OCI-LY1 (cell line): ENCODE results near the gene ULK4.
A peak's percentile ranks its signal among the peaks of the same experiment; 100 is the strongest.

Experiments used
- H2AFZ ChIP-seq: fragments of 200-600 bp; sonication (generic), shearing (Covaris generic); 2 replicates; pipeline ENCODE4 v1.6.0; 2014; ENCODE audit warnings: antibody characterized with exemption, mild to moderate bottlenecking, low read length
- H3F3A ChIP-seq: fragments of 200-600 bp; sonication (generic), shearing (Covaris generic); 2 replicates; pipeline ENCODE4 v1.6.0; 2014; ENCODE audit warnings: mild to moderate bottlenecking, antibody characterized with exemption, low read length, moderate library complexity; ENCODE audit not compliant: insufficient read depth
- H3K27ac ChIP-seq: fragments of 200-600 bp; sonication (generic); 2 replicates; pipeline ENCODE4 v1.5.1; 2014; ENCODE audit warnings: low read length, mixed run types, mild to moderate bottlenecking, low read depth; ENCODE audit not compliant: poor library complexity, severe bottlenecking
- H3K27me3 ChIP-seq: fragments of 200-600 bp; sonication (generic); 2 replicates; pipeline ENCODE4 v1.6.0; 2014; ENCODE audit warnings: antibody characterized with exemption, mild to moderate bottlenecking, low read length, moderate library complexity; ENCODE audit not compliant: insufficient read depth
- H3K36me3 ChIP-seq: fragments of 200-600 bp; sonication (generic); 2 replicates; pipeline ENCODE4 v1.6.1; 2014; ENCODE audit warnings: mild to moderate bottlenecking, antibody characterized with exemption, low read length, moderate library complexity, mixed read lengths; ENCODE audit not compliant: insufficient read depth
- H3K4me1 ChIP-seq: fragments of 200-600 bp; sonication (generic); 2 replicates; pipeline ENCODE4 v1.5.1; 2014; ENCODE audit warnings: mild to moderate bottlenecking, low read length, moderate library complexity; ENCODE audit not compliant: insufficient read depth, severe bottlenecking
- H3K4me2 ChIP-seq: fragments of 200-600 bp; sonication (generic), shearing (Covaris generic); 2 replicates; pipeline ENCODE4 v1.6.1; 2014; ENCODE audit warnings: low read length
- H3K4me3 ChIP-seq: fragments of 200-600 bp; sonication (generic); 2 replicates; pipeline ENCODE4 v1.5.1; 2014; ENCODE audit warnings: low read length, low read depth, mild to moderate bottlenecking, mixed read lengths; ENCODE audit not compliant: poor library complexity, severe bottlenecking
- H3K79me2 ChIP-seq: fragments of 200-600 bp; shearing (Covaris generic); 2 replicates; pipeline ENCODE4 v1.6.1; 2016; ENCODE audit warnings: mixed run types, low read length, mixed read lengths; ENCODE audit not compliant: insufficient read depth
- H3K9ac ChIP-seq: fragments of 200-600 bp; sonication (generic), shearing (Covaris generic); 2 replicates; pipeline ENCODE4 v1.6.1; 2014; ENCODE audit warnings: mild to moderate bottlenecking, low read length, mixed read lengths
- H3K9me2 ChIP-seq: fragments of 200-600 bp; sonication (generic), shearing (Covaris generic); 2 replicates; pipeline ENCODE4 v1.6.1; 2014; ENCODE audit warnings: low read depth, mild to moderate bottlenecking, low read length, mixed read lengths
- H3K9me3 ChIP-seq: fragments of 200-600 bp; shearing (Covaris generic); 2 replicates; pipeline ENCODE4 v1.6.1; 2014; ENCODE audit warnings: low read length, mixed read lengths
- H4K20me1 ChIP-seq: fragments of 200-600 bp; sonication (generic), shearing (Covaris generic); 2 replicates; pipeline ENCODE4 v1.6.0; 2016; ENCODE audit warnings: mild to moderate bottlenecking, low read length; ENCODE audit not compliant: insufficient read depth
- EZH2 ChIP-seq: fragments of 200-600 bp; sonication (generic), shearing (Covaris generic); IDR thresholded peaks from 2 replicates; pipeline ENCODE4 v1.8.0; 2017; ENCODE audit warnings: borderline replicate concordance, mixed run types, mild to moderate bottlenecking, antibody characterized with exemption, low read length, moderate library complexity, mixed read lengths
- TF ChIP-seq, protein P1 (sequence below): fragments of 200-600 bp; sonication (generic), shearing (Covaris generic); IDR thresholded peaks from 2 replicates; pipeline ENCODE4 v1.5.1; 2017; ENCODE audit warnings: mild to moderate bottlenecking, antibody characterized with exemption, low read length, moderate library complexity, mixed read lengths

ULK4 gene

DNA sequence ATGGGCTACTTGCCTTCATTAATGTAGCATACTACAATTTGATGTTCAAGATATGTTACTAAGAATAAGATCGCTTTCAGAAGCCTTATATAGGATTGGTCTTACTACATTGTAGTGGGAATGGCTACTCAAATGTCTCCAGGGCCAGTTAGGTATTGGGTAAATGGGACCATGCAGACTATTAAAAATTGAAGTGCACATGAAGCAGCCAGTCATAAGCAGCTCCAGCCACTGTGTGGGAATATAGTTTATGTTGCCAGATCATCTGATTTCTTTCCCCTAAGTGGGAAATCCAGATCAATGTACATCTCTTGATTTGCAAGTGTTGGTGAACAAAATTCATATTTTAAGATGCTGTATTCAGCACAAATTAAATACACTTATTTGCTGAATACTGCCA, 757.5 kb downstream of the ULK4 start:
- H3K9me2 ChIP-seq, result no peaks in the 10 kb centered on the region
- peaks cover 94% of the 10 kb centered on the region for H3K79me2 ChIP-seq
- H3K27me3 ChIP-seq, result no peaks in the 10 kb centered on the region
- H3K36me3 ChIP-seq, result peaks cover 14% of the 10 kb centered on the region
- TF ChIP-seq, protein P1, sequence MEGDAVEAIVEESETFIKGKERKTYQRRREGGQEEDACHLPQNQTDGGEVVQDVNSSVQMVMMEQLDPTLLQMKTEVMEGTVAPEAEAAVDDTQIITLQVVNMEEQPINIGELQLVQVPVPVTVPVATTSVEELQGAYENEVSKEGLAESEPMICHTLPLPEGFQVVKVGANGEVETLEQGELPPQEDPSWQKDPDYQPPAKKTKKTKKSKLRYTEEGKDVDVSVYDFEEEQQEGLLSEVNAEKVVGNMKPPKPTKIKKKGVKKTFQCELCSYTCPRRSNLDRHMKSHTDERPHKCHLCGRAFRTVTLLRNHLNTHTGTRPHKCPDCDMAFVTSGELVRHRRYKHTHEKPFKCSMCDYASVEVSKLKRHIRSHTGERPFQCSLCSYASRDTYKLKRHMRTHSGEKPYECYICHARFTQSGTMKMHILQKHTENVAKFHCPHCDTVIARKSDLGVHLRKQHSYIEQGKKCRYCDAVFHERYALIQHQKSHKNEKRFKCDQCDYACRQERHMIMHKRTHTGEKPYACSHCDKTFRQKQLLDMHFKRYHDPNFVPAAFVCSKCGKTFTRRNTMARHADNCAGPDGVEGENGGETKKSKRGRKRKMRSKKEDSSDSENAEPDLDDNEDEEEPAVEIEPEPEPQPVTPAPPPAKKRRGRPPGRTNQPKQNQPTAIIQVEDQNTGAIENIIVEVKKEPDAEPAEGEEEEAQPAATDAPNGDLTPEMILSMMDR, result no peak
- TF ChIP-seq EZH2, result no peak
- no peaks in the 10 kb centered on the region for H3F3A ChIP-seq
- no peak overlapping the region for H3K4me3 ChIP-seq
- H3K4me2 ChIP-seq, result peak overlapping the region; percentile 28; the same call in 1 of the 2 replicates
- peaks cover 5% of the 10 kb centered on the region for H4K20me1 ChIP-seq
- peaks cover 52% of the 10 kb centered on the region for H3K4me1 ChIP-seq
- H3K9ac ChIP-seq, result no peak overlapping the region
- no peak overlapping the region for H2AFZ ChIP-seq
- no peaks in the 10 kb centered on the region for H3K9me3 ChIP-seq
- H3K27ac ChIP-seq, result no peak overlapping the region

DNA sequence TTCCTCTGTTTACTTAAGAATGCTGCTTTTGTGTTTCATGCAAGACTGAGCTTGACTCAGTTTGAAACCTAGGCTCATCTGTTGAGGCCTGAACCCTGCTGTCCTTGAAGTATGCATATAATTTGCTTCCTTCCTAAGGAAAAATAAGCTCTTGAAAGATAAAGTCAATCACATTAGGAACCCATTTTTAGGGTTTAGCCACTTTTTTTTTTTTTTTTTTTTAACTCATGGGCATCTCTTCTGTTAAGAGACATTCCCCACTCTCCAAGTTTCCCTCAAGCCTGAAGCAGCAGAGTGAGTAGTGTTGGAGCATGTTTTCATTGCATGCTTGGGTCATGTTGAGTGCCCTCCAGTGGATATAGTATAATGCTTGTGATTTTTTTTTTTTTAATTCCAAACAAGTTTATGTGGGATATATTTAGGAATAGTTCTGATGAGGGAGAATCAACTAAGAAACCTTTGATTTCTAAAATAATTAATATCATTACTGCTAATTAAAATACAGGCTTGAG, 759.0 kb downstream of the ULK4 start:
- peaks cover 61% of the 10 kb centered on the region for H3K4me1 ChIP-seq
- peaks cover 5% of the 10 kb centered on the region; the same call in 1 of the 2 replicates for H4K20me1 ChIP-seq
- peak overlapping the region; percentile 15 for H3K27ac ChIP-seq
- no peaks in the 10 kb centered on the region for H3K9me3 ChIP-seq
- TF ChIP-seq EZH2, result no peak
- TF ChIP-seq, protein P1, result peak; percentile 39; the same call in 1 of the 2 replicates
- H3K4me2 ChIP-seq, result peak overlapping the region; percentile 94
- H3K9ac ChIP-seq, result peak overlapping the region; percentile 7; the same call in 1 of the 2 replicates
- H3K79me2 ChIP-seq, result peaks cover 79% of the 10 kb centered on the region
- H3K27me3 ChIP-seq, result no peaks in the 10 kb centered on the region
- 0 out of 2 replicates have a peak, but pooled peaks cover 3% of the 10 kb centered on the region for H3K36me3 ChIP-seq
- H3F3A ChIP-seq, result no peaks in the 10 kb centered on the region
- no peak overlapping the region for H2AFZ ChIP-seq
- H3K4me3 ChIP-seq, result peak overlapping the region; percentile 98
- H3K9me2 ChIP-seq, result no peaks in the 10 kb centered on the region

DNA sequence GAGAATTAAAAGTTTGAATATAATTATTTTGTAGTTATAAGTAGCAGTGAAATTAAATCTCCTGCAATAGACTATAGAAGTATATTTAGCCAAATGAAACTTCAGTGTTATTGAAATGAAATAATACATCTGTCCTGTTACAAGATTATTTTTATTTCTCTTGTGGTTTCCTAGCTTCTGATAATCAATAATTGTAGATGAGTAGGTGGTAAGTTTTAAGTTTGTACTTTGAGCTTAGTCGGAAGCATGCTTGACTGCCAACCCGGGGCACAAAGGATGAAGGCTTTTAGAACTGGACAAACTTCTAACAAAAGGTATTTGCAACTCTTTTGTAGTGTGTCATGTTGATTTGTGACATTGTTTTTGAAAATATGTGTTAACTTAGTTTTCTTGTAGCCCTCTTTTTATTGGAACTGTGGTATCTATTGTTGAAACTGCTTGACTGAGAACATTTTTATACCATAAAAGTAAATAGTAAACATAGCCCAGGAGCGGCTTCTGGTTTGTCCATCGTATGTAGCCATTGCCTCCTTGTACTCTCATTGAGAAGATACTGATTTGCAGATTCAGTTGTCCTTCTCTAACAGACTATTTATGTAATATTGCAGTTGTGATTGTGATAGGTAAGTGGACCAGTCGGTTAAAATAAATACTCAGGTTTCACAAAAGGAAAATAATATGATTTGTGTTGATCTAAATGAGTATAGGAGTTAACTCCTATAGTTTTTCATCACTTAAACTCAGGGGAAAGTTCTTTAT, 759.6 kb downstream of the ULK4 start:
- Histone ChIP-seq H3K36me3 (no peaks in the 10 kb centered on the region), H3K79me2 (peaks cover 73% of the 10 kb centered on the region), H2AFZ (no peak overlapping the region), H3F3A (no peaks in the 10 kb centered on the region), H3K9ac (peak overlapping the region; percentile 71; the same call in 1 of the 2 replicates), H4K20me1 (peaks cover 5% of the 10 kb centered on the region; the same call in 1 of the 2 replicates), H3K4me3 (peak overlapping the region; percentile 98), H3K4me1 (peaks cover 62% of the 10 kb centered on the region), H3K9me2 (no peaks in the 10 kb centered on the region), H3K27ac (peak overlapping the region; percentile 15), H3K27me3 (no peaks in the 10 kb centered on the region), H3K4me2 (peak overlapping the region; percentile 94), H3K9me3 (no peaks in the 10 kb centered on the region)
- TF ChIP-seq EZH2, result no peak
- TF ChIP-seq, protein P1, result no peak
